Activated gamma-delta T cell treated with anti-CD3 and anti-CD28 coated beads, Interleukin-2, amount 50 U/mL, for 16 hours (primary cell): ENCODE measurements around the gene VWA5A.

Experiments
- DNase-seq: peaks from one replicate; pipeline ENCODE4 v3.0.0-alpha.2; 2020; ENCODE audit warnings: low read depth

The VWA5A gene, protein sequence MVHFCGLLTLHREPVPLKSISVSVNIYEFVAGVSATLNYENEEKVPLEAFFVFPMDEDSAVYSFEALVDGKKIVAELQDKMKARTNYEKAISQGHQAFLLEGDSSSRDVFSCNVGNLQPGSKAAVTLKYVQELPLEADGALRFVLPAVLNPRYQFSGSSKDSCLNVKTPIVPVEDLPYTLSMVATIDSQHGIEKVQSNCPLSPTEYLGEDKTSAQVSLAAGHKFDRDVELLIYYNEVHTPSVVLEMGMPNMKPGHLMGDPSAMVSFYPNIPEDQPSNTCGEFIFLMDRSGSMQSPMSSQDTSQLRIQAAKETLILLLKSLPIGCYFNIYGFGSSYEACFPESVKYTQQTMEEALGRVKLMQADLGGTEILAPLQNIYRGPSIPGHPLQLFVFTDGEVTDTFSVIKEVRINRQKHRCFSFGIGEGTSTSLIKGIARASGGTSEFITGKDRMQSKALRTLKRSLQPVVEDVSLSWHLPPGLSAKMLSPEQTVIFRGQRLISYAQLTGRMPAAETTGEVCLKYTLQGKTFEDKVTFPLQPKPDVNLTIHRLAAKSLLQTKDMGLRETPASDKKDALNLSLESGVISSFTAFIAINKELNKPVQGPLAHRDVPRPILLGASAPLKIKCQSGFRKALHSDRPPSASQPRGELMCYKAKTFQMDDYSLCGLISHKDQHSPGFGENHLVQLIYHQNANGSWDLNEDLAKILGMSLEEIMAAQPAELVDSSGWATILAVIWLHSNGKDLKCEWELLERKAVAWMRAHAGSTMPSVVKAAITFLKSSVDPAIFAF

DNA sequence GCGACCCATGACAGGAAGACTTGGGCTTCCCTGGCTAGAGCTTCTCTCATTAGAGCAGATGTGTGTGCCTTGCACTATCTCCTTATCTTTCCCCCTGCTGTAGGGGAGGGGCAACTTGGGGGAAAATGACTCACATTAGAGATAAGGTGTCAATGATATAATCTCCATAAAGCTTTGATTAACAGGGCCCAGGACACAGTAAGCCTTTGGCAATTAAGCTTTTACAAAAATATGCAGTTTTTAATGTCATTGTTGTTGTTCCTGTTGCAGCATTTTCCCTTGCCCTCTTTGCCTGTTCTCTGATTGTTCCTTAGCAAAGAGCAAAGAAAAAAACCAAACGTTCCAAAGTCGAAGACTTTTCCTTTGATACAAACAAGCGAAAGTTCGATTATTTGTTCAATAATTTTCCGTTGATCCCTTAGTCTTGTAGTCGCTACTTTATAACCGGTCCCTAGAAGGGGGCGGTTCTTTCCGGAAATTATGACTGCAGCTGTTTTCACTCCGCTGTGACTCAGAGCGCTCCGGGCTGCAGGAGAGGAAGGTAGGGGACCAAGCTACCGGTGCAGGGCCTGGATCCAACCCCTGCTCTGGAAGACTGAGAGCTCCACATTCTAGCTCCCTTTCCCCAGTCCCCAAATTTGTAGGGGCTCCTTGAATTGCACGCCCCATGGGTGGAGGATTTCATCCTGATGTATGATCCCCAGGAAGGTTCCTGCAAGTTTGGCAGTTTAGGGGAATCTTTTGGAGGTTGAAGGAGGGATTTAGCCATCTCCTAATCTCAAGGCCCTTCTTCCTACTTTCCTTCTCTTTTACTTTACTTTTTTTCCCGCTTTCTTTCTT, at the start of gene VWA5A:
Gene VWA5A, plus strand, starts transcription at position 509 of the 840 bp plus-strand sequence. CDS start 2,062 bp downstream, outside the sequence.
- peak; percentile 44 for DNase-seq

DNA sequence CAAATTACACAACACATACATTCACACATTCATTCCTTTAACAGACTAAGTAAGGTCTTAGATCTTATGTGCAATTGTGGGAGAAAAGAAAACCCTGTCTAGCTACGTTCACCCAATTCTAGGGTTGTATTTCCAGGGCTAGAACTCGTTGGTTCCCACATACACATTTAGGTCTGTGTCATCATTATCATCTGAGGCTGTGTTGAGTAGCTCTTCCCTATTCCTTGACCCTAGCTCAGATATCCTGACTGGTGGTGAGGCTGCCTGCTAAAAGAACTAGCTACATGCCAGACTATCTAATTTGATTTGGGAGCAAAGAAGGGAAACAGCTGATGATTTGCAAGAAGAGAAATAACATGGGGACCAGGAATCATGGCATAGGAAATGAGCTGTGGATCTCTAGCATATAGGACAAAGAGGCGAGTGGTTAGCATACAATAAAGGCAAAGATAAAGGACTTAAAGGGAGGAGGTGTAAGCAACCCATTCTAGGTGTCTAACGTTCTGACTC, 46.6 kb upstream of the VWA5A start:
- DNase-seq: no peak

DNA sequence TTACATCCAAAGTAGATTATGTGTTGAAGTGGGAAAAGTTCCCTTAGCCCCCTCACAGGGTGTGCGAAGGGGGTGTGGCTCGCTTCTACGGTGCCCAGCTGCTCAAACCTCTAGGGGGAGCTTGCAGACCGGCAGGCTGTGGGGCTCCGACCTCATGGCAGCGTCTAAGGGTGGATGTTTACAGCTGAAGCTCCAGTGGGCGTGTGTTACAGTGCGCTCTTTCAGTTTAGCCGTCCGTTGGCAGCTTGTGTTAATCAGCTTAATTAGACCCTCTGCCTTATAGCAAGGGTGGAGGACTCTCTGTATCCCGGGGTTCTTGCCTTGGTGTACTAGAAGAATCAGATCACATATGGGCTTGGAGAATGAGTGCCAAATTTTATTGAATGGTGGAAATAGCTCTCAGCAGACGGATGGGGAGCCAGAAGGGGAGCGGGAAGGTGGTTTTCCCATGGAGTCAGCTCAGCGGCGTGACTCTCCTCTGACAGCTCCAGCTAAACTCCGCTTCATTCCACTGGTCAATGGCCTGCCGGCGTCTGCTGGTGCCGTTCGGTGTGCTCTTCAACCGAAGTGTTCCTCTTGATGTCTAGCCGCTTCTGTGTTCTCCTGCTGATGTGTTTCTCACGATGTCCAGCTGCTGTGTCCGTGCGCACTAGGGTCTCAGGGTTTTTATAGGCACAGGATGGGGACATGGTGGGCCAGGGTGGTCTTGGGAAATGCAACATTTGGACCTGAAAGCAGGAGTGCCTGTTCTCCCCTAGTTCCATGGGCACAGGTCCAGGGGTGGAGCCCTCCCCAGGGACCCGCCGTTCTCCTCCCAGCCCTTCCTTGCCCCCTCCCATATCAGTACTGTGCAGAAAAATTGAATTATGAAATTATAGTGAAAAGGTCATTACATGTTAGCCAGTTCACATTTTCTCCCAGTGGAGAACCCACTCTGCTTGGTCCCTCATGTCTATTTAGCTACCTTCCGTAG, 45.5 kb upstream of the VWA5A start:
- DNase-seq: no peak

DNA sequence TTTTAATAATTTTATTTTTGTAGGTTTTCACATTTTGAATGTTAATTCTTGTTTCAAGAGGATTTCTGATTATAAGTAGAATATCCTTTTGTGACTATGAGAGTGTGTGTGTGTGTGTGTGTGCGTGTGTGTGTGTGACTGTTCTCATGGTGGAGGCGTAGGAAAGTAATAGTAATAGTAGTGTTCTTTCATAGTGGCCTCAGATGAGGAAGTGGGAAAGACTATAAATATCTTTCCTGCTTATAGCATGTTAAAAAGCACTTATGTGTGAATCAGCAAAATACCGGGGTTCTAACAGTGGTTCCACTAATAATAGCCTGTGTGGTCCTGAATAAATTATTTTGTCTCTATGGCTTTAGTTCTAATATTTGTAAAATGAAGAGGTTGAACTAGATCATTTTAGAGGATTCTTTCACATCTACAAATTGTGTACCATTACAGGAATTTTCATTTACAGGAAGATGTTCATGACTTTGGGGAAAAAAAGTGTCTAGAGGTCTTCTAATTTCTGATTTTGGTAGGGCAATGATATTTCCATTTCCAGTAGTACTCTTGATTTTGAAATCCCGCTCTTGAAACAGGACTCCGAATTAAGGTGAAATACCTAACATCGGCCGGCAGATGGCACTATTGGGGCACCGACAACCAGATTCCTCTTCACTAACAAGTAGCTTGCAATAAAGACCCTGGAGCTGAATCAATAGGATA, 44.2 kb upstream of the VWA5A start:
- peak; percentile 38 for DNase-seq

DNA sequence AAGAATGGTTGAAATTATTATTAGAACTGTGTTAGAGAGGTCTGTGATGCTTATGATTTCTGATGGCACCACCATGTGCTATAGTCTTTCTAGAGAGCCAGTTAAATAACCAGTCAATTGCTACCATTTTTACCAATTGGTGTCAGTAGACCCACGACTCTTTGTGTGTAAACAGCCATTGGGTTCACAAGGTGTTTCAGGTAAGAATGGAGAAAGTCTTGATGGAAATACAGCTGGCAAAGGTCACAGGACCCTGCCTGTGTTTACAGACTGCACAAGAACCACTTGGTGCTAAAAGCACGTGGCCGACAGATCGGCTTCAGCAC, 43.7 kb upstream of the VWA5A start:
- no peak for DNase-seq

DNA sequence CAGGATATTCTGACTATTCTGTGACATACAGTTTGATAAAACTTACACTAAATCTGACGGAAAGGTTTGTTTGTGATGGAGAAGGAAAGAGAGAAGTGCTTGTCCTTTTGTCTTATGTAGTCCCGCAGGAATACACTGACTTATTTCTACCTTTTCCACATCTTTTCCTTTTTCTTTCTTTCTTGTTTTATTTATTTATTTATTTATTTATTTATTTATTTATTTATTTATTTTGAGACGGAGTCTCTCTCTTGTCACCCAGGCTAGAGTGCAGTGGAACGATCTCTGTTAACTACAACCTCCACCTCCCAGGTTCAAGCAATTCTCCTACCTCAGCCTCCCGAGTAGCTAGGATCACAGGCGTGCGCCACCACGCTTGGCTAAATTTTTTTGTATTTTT, 43.1 kb upstream of the VWA5A start:
- no peak for DNase-seq

DNA sequence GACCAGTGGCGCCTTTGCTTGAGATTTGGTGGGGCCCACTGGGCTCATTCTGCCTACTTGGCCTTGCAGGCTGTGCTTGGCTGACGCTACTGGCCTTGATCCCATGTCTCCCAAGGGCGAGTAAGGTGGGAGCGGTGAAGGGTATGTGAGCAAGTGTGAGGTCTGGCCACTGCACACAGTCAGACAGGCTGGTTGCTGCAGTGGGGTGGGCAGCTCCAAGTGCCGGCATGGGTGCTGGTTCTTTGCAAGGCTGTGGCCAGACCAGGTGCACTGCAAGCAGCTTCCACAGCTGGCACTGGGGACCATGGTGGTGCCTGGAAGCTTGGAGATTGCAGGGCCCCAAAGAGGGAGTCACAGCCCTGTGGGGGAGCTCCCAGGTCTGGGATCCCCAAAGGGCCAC, 40.7 kb upstream of the VWA5A start:
- no peak for DNase-seq

DNA sequence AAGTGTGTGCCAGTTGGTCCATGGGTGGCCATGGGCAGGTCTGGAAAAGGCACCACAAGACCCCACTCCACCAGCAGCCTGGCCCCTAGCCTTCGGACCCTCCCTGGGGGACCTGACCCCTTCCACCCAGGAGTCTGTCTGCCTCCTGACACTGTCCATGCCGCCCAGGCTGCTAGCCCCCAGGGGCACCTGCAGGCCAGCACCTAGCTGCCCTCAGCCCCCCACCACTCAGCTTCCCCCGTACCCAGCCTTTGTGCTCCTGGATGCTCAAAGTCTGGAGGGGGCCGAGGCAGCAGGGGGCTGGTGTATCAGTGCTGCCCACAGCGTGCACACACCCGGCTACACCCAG, 39.8 kb upstream of the VWA5A start:
- no peak for DNase-seq

DNA sequence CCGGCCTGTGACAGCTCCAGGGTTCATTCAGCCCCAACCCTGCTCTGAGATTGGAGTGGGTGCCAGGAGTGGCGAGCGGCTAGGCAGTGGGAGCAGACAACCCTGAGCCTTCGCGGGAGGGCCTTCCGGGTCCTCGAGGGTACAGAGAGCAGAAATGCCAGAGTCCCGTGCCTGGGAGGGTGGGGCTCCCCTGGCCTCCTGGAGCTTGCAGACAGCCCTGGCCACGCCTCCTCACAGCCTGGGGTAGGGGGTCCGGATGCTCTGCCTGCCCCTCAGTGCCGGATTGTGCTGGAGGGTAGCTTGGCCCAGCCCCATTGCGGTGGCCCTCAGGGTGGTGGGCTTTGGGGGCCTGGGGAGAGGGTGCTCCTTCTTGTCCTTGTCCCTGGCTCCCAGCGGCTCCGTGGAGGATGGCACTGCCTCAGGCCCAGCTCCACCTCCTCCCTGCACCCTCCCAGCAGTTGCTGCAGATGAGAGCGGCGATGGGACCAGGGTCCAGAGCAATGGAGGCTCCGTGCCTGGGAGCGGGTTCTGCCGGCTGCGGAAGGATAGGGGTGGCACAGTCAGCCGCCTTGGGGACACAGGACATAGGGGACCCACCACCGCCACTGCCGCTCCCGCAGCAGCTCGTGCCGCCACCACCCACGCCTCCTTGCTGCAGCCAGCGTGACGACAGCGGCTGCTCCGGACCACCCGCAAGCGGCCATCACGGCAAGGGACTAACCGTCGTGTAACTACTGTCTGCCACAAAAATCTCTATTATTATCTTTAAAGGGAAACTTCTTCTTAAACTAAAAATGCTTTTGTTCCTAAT, 39.2 kb upstream of the VWA5A start:
- no peak for DNase-seq

DNA sequence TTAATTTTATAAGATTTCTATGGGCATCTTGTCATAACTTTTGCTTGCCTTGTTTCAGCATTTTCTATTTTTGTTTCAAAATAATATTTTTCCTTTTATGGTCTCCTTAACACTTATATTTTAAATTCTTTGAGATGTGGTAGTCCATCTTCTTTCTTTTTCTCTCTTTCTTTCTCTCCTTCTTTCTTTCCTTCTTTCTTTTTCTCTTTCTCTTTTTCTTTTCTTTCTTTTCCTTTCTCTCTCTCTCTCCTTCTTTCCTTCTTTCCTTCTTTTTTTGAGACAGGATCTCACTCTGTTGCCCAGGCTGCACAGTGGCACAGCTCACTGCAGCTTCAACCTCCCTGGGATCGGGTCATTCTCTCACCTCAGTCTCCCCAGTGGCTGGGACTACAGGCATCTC, 38.0 kb upstream of the VWA5A start:
- DNase-seq: no peak

DNA sequence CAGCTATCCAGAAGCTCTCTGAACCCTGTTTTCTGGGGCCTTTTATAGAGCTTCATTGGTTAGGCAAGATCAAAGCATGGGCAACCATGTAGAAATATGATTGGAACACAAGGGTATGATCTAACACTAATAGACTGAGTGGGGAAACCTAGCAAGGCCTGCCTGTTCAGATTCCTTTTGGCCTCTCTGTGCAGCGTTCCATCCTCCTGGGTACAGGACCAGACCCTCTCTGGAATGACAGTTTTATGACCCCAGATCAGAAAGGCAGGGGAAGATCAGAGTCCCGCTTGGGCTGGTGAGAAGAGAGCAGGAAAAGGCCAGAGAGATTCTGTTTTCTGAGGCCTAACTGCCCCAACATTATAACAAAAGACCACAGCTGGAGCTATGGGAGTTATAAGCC, 36.7 kb upstream of the VWA5A start:
- DNase-seq: no peak

DNA sequence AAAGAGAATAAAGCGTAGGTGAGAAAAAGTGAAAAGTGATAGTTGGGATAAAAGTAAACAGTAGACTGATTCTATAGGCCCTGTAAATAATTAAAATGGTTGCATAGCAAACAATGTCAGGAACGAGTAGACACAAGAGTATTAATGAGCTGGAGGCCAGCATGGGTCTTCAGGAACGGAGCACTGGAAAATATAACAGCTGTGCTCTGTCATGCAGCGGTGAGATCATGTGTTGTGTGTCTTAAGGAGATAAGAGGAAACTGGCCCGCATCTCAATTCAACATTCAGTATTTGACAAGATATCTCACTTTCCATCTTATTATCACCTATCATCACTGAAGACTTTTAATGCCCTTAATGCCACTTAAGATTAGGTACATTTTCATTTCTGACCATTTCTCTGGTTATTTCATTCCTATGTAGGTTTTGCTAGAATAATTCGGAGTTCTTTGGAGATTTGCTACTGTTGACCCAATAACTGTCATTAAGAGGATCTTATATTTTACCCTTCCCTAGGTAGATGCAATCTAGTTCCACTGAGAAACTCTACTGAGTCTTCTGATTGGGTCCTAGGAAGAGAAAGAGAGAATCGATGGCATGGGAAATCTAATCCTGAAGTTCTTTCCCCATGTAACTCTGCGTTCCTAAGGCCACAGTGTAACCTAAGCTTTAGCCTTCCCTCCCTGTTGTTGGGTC, 35.5 kb upstream of the VWA5A start:
- DNase-seq: no peak

DNA sequence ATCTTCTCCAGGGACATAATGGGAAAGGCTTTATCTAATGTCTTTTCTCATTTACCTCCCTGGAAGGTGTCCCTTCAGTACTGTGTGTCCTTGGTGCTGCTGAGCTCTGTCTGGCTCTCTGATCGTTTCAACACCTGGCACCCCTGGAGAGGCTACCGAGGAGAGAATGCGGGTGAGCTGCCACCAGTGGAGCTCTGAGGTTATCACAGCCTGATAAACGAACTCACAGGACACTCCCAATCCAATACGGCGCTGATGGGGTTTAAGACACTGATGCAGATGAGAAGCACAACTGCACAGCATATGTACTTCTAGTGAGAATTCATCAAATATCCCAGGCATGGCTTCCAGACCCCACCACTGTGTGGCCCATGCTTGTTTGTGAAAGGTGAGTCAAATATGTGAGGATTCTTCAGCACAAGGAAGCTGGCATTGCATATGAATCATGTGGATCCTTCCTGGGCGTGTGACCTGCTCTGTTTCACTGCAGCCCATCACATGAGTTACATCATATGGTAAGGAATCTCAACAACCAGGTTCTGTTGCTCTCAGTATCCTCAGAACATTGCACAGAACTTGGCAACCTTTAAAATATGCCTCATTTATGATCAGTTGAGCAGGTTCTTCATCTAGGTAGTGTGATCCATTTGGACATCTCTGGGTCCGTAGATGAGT, 34.8 kb upstream of the VWA5A start:
- DNase-seq: no peak

DNA sequence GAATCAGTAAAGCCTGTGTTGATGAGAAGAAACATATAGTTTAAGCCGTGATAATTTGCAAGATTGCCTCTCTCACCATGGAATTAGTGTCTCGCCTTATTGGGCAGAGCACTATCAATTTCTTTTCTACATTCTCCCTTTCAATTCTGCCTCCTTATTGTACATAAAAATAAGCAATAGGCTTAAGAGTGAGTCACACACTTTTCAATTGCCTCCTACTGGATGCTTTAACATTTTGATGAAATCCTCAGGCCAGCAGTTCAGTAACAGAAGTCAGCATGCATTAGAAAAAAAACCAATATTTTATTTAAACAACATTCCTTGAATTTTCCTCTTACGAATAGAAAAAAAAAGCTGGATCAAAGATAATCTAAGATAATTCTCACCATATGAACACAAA, 33.8 kb upstream of the VWA5A start:
- no peak for DNase-seq

DNA sequence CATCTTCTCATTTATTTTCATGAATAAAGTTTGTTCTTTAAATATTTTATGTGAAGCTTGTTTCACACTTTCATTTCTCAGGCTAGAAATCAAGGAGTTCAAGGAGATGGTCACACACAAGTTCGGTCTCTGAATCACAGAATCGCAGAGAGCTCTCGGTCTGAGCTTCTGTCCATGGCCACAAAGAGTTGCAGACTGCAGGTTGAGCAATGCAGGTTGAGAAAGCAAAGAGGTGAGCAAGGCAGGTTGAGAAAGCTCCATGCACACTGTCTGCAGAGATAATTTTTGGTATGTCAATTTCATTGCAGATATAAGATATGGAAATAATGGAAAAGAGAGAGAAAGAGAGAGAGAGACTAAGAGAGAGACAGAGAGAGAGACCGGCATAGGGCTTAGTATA, 32.9 kb upstream of the VWA5A start:
- no peak for DNase-seq

DNA sequence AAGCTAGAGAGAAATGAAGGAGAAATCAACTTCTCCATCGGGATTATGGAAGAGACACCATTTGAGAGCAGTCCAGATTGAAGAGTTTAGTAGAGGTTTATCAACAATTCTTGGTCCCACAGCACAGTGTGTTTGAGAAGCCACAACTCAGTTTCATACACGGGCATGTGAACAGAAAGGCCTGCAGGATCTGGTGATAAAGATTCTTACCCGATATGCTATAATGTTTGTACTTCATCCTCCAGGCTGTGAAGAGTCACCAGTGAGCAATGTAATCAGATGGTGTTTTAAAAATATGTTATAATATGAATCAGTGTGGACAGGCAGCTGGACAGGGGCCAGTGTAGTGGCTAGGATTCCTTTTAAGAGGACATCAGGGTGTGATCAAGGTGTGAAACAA, 29.7 kb upstream of the VWA5A start:
- DNase-seq: no peak

DNA sequence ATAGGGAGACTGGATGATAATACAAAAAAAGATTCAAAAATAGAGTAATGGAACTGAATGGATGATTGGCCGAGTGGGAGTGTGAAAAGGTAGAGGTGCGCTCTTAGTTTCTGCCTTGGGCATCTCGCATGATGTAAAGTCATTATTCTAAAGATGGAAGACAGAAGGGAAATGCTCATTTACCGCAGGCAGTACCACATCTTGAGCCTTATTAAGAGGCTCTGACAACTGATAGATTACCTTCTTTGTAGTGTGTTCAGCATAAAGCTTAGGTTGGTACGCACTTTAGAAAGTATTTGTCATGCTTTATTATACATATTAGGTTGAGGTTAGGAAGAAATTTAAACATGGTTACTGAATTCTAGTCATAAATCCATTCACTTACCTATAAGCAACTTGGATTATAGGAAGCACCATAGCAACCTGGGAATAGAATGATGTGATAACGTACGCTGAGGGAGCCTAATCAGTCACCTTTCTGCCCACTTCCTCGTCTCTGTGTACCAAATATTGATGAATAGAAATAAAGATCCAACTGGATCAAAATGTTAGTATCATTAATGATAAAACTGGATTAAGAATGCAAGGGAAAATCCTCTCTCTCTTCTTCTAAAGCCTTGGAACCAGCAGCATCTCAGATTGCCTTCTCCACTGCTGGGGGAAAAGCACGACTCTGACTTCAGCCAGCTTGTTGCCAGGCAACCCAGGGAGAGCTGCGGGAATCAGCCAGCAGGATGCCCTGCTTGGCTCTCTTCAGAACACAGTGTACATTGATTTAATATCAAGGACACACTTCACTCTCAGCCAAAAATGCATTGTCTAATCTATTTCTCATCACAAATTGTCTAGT, 29.0 kb upstream of the VWA5A start:
- DNase-seq: no peak

DNA sequence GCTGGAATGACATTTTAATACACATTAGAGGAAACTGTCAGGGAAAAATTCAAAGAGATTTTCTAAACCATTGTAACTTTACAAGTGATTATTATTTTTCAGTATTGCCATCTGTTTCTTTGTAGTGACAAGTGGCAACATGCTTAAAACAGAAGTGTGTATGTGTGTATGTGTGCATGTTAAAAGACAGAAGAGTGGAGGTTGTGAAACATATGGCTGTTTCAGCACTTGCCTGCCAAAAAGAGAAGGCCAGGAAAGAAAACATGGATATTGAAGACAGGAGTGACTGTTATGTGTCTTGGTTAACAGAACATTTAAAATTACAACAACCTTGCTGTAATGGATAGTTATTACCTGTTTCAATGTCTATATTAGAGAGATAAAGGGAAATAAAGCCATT, 24.3 kb upstream of the VWA5A start:
- DNase-seq: no peak
